ENCODE measurements around the gene CALML5. TPM values are rescaled to one million over a fixed set of nuclear protein-coding genes. Genes with fewer than 3 reads are reported as not detected.

CALML5 gene
- total and polyA plus RNA-seq, 9 of the 15 experiments (the other 6 are each of a cell fraction or from before 2014, with no cell fraction given), result not detected

- ChIA-PET CTCF (ENCODE audit: low intra/inter-chr PET ratio) (no interaction called here), POLR2A (interaction anchor here (0.6 to 5.4 kb wide), 20 partner anchors 8 to 704 kb away, joined by 3 to 43 read pairs (median 4); no protein-coding TSS in a partner anchor)
- in situ Hi-C loops (cut with MboI), result no loop called here
- intact Hi-C loops (cut with micrococcal nuclease), result loop anchor here (2.0 to 5.0 kb wide), 2 partner anchors 16 to 159 kb away; no protein-coding TSS in a partner anchor
- Histone ChIP-seq H3K27ac (ENCODE audit: extremely low read depth, low read depth, low read length) (peak overlapping the region; percentile 87), H3K4me1 (replicated peaks in 1 of 2; ENCODE audit: control insufficient read depth in 2 of 2, insufficient read depth in 2 of 2, low read length in 2 of 2) (peaks cover 48 to 67% of the 10 kb centered on the region in 2 experiments), H3K36me3 (ENCODE audit: control insufficient read depth, insufficient read depth, low read length) (peaks cover 54% of the 10 kb centered on the region), H3K27me3 (ENCODE audit: control insufficient read depth in 2 of 2, insufficient read depth in 2 of 2, low read length in 2 of 2) (no peaks in the 10 kb centered on the region), H2AFZ (ENCODE audit: low read depth, low read length) (no peak overlapping the region), H3K9me3 (replicated peaks; ENCODE audit: control insufficient read depth, insufficient read depth, low read depth, low read length) (no peaks in the 10 kb centered on the region), H4K20me1 (replicated peaks; ENCODE audit: control insufficient read depth, insufficient read depth, low read length) (no peaks in the 10 kb centered on the region), H3K4me3 (no peak overlapping the region), H3K4me2 (ENCODE audit: insufficient read depth, low read length) (peak overlapping the region; percentile 70), H3K79me2 (ENCODE audit: control insufficient read depth, insufficient read depth, low read length) (peaks cover 100% of the 10 kb centered on the region), H3K9ac (ENCODE audit: insufficient read depth in 1 of 2, low read depth in 2 of 2, low read length in 2 of 2) (peak overlapping the region; percentile 77 to 81), H3K9me1 (ENCODE audit: control insufficient read depth, insufficient read depth, low read length) (no peaks in the 10 kb centered on the region)
- FAIRE-seq (no peak), ATAC-seq (peak; percentile 3; the same call in 2 of the 3 replicates), DNase-seq (ENCODE audit: extremely low read depth in 1 of 4, low spot score in 3 of 4) (no peak)
- BruUV-seq (replicated peaks), result no TSS peak
- 18% methylated on average over 7 of the region's 7 CpGs for WGBS (ENCODE audit: insufficient coverage, low coverage, missing lambda C conversion rate)
- TF ChIP-seq RBBP5 (IDR thresholded peaks at IDR 0.05; ENCODE audit: borderline replicate concordance, insufficient read depth, low read length, poor library complexity, severe bottlenecking) (peak; percentile 26), ZNF408 (CRISPR knock-in tag; IDR thresholded peaks at IDR 0.05; ENCODE audit: low read depth) (no peak), NCOA4 (IDR thresholded peaks at IDR 0.05; ENCODE audit: partially characterized antibody) (no peak), POLR2B (IDR thresholded peaks at IDR 0.05; ENCODE audit: low read depth, partially characterized antibody) (peak; percentile 55), ZNF639 (CRISPR knock-in tag; conservative IDR thresholded peaks at IDR 0.05 in 1 of 2, IDR thresholded peaks at IDR 0.05 in 1 of 2) (no peak), ZNF146 (CRISPR knock-in tag; IDR thresholded peaks at IDR 0.05; ENCODE audit: unreplicated experiment) (no peak), MTA1 (IDR thresholded peaks at IDR 0.05; ENCODE audit: borderline replicate concordance) (no peak), MTA3 (IDR thresholded peaks at IDR 0.05; ENCODE audit: borderline replicate concordance) (no peak), POU5F1 (IDR thresholded peaks at IDR 0.05; ENCODE audit: borderline replicate concordance, low read depth, low read length, partially characterized antibody) (no peak), RFX7 (CRISPR knock-in tag; IDR thresholded peaks at IDR 0.05) (no peak), ZFPM2 (CRISPR knock-in tag; IDR thresholded peaks at IDR 0.05) (0 out of 2 replicates have a peak, but pooled peaks have one; percentile 2), LCOR (CRISPR knock-in tag; IDR thresholded peaks at IDR 0.05) (0 out of 2 replicates have a peak, but pooled peaks have one; percentile 22), NELFE (IDR thresholded peaks at IDR 0.05; ENCODE audit: insufficient read depth, insufficient read length) (no peak)
- TF ChIP-seq, protein P1, sequence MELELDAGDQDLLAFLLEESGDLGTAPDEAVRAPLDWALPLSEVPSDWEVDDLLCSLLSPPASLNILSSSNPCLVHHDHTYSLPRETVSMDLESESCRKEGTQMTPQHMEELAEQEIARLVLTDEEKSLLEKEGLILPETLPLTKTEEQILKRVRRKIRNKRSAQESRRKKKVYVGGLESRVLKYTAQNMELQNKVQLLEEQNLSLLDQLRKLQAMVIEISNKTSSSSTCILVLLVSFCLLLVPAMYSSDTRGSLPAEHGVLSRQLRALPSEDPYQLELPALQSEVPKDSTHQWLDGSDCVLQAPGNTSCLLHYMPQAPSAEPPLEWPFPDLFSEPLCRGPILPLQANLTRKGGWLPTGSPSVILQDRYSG (tag; conservative IDR thresholded peaks at IDR 0.05; ENCODE audit: low read depth), result no peak
- TF ChIP-seq, protein P2, sequence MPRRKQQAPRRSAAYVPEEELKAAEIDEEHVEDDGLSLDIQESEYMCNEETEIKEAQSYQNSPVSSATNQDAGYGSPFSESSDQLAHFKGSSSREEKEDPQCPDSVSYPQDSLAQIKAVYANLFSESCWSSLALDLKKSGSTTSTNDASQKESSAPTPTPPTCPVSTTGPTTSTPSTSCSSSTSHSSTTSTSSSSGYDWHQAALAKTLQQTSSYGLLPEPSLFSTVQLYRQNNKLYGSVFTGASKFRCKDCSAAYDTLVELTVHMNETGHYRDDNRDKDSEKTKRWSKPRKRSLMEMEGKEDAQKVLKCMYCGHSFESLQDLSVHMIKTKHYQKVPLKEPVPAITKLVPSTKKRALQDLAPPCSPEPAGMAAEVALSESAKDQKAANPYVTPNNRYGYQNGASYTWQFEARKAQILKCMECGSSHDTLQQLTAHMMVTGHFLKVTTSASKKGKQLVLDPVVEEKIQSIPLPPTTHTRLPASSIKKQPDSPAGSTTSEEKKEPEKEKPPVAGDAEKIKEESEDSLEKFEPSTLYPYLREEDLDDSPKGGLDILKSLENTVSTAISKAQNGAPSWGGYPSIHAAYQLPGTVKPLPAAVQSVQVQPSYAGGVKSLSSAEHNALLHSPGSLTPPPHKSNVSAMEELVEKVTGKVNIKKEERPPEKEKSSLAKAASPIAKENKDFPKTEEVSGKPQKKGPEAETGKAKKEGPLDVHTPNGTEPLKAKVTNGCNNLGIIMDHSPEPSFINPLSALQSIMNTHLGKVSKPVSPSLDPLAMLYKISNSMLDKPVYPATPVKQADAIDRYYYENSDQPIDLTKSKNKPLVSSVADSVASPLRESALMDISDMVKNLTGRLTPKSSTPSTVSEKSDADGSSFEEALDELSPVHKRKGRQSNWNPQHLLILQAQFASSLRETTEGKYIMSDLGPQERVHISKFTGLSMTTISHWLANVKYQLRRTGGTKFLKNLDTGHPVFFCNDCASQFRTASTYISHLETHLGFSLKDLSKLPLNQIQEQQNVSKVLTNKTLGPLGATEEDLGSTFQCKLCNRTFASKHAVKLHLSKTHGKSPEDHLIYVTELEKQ (CRISPR knock-in tag; IDR thresholded peaks at IDR 0.05), result no peak
These were observed 36.5 kb downstream of the CALML5 start for GRCh38 chr10:5462841-5463293.
